Measurements from ENCODE around the gene TPD52L1.

Gene TPD52L1

GRCh38 chr6:125219361-125219895, 65.9 kb downstream of the TPD52L1 start:
- no peak for TF ChIP-seq GATA2 (IDR thresholded peaks at IDR 0.05; ENCODE audit: low read depth, low read length)
- TF ChIP-seq GATA3 (IDR thresholded peaks at IDR 0.05; ENCODE audit: low read depth, low read length), result no peak

- TF ChIP-seq GATA2 (IDR thresholded peaks at IDR 0.05; ENCODE audit: low read depth, low read length), result no peak
- TF ChIP-seq GATA3 (IDR thresholded peaks at IDR 0.05; ENCODE audit: low read depth, low read length), result no peak
These were observed 67.1 kb downstream of the TPD52L1 start for GRCh38 chr6:125220712-125221111.

- no peak for TF ChIP-seq GATA3 (IDR thresholded peaks at IDR 0.05; ENCODE audit: low read depth, low read length)
- no peak for TF ChIP-seq GATA2 (IDR thresholded peaks at IDR 0.05; ENCODE audit: low read depth, low read length)
These were observed 69.2 kb downstream of the TPD52L1 start for GRCh38 chr6:125222531-125223455.

DNA sequence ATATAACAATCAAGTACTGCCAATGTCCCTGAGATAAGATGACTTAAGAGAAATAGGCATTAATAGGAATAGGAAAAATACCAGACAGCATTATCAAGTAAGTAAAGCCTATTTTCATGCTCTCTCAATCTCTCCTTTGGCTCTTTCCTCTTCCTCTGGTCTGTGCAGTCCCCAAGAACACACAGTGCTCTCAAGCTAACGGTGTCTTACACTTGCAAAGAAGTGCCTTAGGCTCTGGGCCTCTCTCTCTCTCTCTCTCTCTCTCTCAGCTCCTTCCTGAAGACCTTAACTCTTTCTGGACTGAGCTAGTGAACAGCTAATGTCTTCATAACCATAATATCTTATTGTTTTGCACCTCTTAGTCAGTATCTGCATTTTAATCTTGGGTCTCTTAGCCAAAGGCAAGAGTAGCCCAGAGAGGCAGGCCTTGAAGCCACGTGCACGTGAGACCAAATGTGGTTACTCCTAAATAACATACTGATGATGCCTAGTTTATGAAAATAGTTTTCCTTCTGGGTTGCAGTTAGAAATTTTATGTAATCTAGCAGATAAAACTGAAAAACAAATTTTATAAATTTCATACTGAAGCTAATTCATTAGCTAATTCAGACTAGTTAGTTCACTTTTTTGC, 70.8 kb downstream of the TPD52L1 start:
- TF ChIP-seq GATA3 (IDR thresholded peaks at IDR 0.05; ENCODE audit: low read depth, low read length), result no peak
- no peak for TF ChIP-seq GATA2 (IDR thresholded peaks at IDR 0.05; ENCODE audit: low read depth, low read length)

DNA sequence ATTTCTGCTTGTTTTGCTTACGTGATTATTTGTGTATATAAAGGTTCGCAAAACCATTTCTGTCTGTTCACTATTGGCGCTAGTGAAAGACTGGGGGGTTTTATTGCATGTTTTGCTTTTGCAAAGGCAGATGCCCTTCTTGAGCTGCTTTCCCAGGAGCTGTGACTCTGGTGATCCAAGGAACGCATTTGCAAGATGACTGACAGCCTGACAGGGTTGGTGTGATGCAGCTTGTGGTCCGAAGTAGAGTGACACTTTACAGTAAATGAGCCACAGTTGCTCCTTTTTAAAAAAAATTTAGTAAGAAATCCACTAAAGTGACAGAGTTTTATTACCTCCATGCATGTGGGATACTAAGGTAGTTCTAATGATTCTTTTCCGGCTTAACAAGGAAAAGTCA, 73.7 kb downstream of the TPD52L1 start:
- TF ChIP-seq GATA2 (IDR thresholded peaks at IDR 0.05; ENCODE audit: low read depth, low read length), result no peak

- TF ChIP-seq GATA3 (IDR thresholded peaks at IDR 0.05; ENCODE audit: low read depth, low read length) (no peak), GATA2 (IDR thresholded peaks at IDR 0.05; ENCODE audit: low read depth, low read length) (no peak)
These were observed 75.5 kb downstream of the TPD52L1 start for GRCh38 chr6:125228981-125229479.

GRCh38 chr6:125230674-125231073, 77.1 kb downstream of the TPD52L1 start:
- TF ChIP-seq GATA3 (IDR thresholded peaks at IDR 0.05; ENCODE audit: low read depth, low read length), result no peak
- no peak for TF ChIP-seq GATA2 (IDR thresholded peaks at IDR 0.05; ENCODE audit: low read depth, low read length)

DNA sequence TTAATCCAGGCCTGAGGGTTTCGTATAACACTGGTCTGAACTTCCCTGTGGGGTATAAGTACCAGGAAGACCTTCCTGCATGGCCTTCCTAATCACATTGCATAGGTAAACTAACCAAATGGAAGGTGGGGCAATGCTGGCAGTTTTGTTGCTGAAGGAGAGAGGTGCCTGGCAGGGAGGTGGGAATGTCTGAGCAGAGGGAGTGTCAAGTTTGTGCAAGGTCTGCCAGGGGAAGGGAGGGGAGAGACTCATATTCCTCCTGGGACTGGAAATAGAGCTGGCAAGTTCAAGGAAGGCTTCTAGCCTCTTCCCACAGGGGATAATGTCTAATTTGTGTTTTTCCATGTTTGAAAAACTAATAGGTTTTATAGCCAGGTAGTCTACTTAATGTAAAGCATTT, 77.6 kb downstream of the TPD52L1 start:
- no peak for TF ChIP-seq GATA2 (IDR thresholded peaks at IDR 0.05; ENCODE audit: low read depth, low read length)
- TF ChIP-seq GATA3 (IDR thresholded peaks at IDR 0.05; ENCODE audit: low read depth, low read length), result no peak

DNA sequence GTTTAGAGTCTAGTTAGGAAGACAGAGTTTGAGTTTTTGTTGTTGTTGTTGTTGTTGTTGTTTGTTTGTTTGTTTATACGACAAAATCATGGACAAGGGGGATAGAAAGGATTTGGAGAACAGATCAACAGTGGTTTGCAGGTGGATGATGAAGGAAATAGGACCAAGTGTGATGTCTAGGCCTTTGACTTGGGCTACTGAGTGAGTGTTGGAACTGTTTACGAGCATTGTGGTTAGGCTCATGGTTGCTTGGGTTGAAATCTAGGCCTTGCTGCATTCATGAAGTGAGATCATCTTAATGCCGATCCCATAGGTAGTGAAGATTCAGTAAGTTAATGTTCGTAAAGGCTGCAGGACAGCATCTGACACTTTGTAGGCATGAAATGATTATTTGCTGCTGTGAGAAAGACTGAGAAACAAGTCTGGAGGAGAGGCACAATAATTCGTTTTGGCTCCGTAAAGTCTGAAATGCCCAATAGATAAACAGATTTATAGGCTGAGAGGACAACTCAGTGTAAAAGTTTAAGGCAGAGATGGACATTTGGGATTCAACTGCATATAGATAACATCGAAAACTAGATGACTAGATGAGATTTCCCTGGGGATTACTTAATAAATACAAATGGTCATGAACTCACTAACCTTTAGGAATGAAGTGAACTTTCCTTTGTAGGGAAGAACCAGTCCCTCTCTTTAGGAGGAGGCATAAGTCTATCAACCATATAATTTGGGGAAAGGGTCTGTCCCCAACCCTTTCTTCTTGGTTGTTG, 78.2 kb downstream of the TPD52L1 start:
- TF ChIP-seq GATA2 (IDR thresholded peaks at IDR 0.05; ENCODE audit: low read depth, low read length) (no peak), GATA3 (IDR thresholded peaks at IDR 0.05; ENCODE audit: low read depth, low read length) (no peak)

DNA sequence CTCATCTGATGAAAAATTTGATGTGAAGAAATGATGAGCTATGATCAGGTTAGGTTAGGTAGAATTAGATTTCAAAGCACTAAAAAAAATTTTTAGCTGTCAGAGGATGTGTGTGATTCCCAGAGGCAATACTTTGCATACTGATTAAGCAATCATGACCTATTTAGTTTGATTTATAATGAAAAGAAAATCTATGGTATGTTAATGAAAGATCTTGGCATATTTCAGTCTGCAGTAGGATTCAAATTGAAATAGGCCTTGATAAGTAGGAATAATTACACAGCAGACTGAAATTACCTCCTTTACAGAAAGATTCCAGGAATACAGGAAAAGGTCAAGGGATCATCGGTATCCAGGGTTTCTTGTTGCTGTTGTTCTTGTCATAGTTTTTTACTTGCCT, 78.9 kb downstream of the TPD52L1 start:
- TF ChIP-seq GATA3 (IDR thresholded peaks at IDR 0.05; ENCODE audit: low read depth, low read length), result no peak
- TF ChIP-seq GATA2 (IDR thresholded peaks at IDR 0.05; ENCODE audit: low read depth, low read length), result no peak

DNA sequence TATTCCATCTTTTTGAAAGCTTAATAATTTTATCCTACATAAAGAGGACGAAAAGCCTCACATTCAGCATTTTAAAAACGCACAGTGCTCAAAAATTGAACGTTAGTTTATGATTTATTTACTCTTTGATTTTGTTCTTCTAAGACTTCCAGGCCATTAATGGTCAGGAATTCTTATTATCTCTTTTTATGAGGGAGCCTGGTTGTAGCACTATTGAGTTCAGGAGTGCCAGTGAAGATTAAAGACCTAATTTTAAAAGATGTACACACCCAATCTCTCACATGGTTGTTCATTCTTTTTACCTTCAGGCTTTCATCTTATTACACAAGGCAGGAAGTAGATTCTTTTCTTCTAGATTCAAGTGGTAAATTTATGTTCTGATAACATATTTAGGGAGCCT, 79.6 kb downstream of the TPD52L1 start:
- TF ChIP-seq GATA2 (IDR thresholded peaks at IDR 0.05; ENCODE audit: low read depth, low read length), result no peak
- TF ChIP-seq GATA3 (IDR thresholded peaks at IDR 0.05; ENCODE audit: low read depth, low read length), result no peak

- TF ChIP-seq GATA3 (IDR thresholded peaks at IDR 0.05; ENCODE audit: low read depth, low read length) (no peak), GATA2 (IDR thresholded peaks at IDR 0.05; ENCODE audit: low read depth, low read length) (no peak)
These were observed 83.2 kb downstream of the TPD52L1 start for GRCh38 chr6:125236536-125237327.

GRCh38 chr6:125237764-125238163, 84.2 kb downstream of the TPD52L1 start:
- TF ChIP-seq GATA2 (IDR thresholded peaks at IDR 0.05; ENCODE audit: low read depth, low read length) (no peak), GATA3 (IDR thresholded peaks at IDR 0.05; ENCODE audit: low read depth, low read length) (no peak)

All from SH-SY5Y (cell line).